Measurements from ENCODE around the gene WDR87.
A peak's percentile ranks its signal among the peaks of the same experiment; 100 is the strongest.

Gene WDR87

DNA sequence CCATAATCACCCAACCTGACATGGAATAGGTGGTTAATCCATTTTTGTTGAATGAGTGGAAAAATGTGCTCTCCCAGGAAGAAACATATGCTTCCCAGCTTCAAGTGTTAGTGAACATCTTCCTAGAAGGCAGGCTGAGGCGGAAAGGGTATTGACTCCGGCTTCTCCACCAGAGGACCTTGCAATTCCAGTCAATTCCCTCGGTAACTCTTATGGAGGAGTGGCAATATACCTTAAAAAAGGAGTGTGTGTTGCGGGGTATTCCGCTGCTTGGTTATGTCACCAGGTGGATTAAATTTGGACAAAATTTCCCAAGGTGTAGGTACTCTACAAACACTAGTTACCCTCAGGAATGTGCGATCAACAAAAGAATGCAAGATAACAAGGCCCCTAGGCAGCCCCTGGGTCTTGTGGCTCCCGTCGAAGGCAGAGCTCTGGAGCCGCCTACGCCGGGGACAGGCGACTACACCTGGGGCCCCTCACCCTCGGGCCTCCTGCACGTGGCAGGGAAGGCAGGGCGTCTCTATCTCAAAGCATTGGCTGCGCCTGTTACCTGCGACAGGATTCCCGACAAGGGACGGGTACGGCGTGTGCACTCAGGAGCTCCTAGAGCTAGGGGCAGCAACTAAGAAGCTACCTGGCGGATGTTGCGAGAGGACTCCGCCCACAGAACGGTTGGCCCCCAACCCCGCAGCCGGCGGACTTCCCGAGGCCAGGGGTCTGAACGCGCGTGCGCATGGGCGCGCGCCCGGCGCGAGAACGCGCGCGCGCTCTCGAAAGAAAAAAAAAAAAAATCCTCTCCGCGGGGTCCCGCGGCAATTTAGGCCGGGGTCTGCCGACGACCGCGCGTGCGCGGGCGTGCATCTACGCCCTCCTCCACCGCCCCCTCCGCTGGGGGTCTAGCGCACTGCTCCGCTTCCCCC lies at the start of gene WDR87:
TSS of gene WDR87 (minus strand) at position 649 of the 923 bp plus-strand sequence. CDS start 8,355 bp downstream, outside the sequence.
- no peaks in the 10 kb centered on the region for H3K36me3 ChIP-seq (ENCODE audit: insufficient read depth)
- H4K20me1 ChIP-seq (ENCODE audit: insufficient read depth): no peaks in the 10 kb centered on the region
- peak within 1 kb of the TSS; percentile 64 for H3K9ac ChIP-seq
- H3K4me1 ChIP-seq (ENCODE audit: low read depth, poor library complexity, severe bottlenecking): peaks cover 4% of the 10 kb centered on the region
- peak within 1 kb of the TSS; percentile 23; the same call in 1 of the 2 replicates for H3K27ac ChIP-seq
- TF ChIP-seq, protein P1, sequence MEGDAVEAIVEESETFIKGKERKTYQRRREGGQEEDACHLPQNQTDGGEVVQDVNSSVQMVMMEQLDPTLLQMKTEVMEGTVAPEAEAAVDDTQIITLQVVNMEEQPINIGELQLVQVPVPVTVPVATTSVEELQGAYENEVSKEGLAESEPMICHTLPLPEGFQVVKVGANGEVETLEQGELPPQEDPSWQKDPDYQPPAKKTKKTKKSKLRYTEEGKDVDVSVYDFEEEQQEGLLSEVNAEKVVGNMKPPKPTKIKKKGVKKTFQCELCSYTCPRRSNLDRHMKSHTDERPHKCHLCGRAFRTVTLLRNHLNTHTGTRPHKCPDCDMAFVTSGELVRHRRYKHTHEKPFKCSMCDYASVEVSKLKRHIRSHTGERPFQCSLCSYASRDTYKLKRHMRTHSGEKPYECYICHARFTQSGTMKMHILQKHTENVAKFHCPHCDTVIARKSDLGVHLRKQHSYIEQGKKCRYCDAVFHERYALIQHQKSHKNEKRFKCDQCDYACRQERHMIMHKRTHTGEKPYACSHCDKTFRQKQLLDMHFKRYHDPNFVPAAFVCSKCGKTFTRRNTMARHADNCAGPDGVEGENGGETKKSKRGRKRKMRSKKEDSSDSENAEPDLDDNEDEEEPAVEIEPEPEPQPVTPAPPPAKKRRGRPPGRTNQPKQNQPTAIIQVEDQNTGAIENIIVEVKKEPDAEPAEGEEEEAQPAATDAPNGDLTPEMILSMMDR (conservative IDR thresholded peaks at IDR 0.05; ENCODE audit: low read depth, low read length): no peak
- H2AFZ ChIP-seq (ENCODE audit: low read depth): peak within 1 kb of the TSS; percentile 97
- no peak within 1 kb of the TSS for H3K4me3 ChIP-seq (IDR thresholded peaks at IDR 0.05; ENCODE audit: insufficient read depth, low read depth, low read length)
- no peaks in the 10 kb centered on the region for H3K27me3 ChIP-seq (ENCODE audit: insufficient read depth, low read depth)
- peak within 1 kb of the TSS; percentile 66 for H3K4me2 ChIP-seq
- 0 out of 2 replicates have a peak, but pooled peaks cover 5% of the 10 kb centered on the region for H3K79me2 ChIP-seq (ENCODE audit: insufficient read depth, low read depth)

DNA sequence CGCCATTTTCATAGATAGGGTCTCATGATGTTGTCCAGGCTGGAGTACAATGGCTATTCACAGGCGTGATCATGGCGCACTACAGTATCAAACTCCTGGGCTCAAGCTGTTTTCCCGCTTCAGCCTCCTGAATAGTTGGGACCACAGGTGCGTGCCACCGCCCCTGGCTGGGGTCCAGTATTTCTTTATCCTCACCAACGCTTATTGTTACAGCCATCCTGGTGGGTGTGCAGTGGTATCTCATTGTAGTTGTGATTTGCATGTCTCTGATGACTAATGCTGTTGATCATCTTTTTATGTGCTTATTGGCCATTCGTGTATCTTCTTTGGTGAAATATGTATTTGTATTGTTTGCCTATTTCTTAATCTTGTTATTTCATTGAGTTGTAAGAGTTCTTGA lies 49.6 kb upstream of the WDR87 start:
- H3K27me3 ChIP-seq (ENCODE audit: insufficient read depth, low read depth): no peaks in the 10 kb centered on the region
- H3K4me1 ChIP-seq (ENCODE audit: low read depth, poor library complexity, severe bottlenecking): no peaks in the 10 kb centered on the region
- no peak overlapping the region for H3K4me3 ChIP-seq (IDR thresholded peaks at IDR 0.05; ENCODE audit: insufficient read depth, low read depth, low read length)
- H3K27ac ChIP-seq: no peak overlapping the region
- no peaks in the 10 kb centered on the region for H3K79me2 ChIP-seq (ENCODE audit: insufficient read depth, low read depth)
- H2AFZ ChIP-seq (ENCODE audit: low read depth): no peak overlapping the region
- no peaks in the 10 kb centered on the region for H4K20me1 ChIP-seq (ENCODE audit: insufficient read depth)
- H3K36me3 ChIP-seq (ENCODE audit: insufficient read depth): no peaks in the 10 kb centered on the region
- no peak overlapping the region for H3K9ac ChIP-seq
- no peak overlapping the region for H3K4me2 ChIP-seq
- TF ChIP-seq, protein P1 (conservative IDR thresholded peaks at IDR 0.05; ENCODE audit: low read depth, low read length): no peak

DNA sequence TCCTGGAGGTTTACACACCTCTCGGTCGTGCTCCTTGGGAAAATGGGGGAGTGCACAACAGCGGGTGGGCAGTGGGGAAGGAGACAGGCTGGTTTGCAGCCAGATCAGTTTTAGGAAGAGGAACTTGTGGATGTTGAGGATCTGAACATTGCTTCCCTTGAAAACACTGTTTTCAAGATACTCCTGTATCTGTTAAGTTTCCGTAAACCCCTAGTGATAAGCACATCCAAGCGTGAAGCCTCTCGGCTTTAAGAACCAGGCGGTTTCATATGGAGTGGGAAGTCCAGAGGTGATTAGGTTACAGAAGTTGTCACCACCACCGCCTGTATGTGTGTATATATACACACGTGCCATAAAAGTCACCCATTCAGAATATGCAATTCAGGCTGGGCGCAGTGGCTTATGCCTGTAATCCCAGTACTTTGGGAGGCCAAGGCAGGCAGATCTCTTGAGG lies 48.1 kb upstream of the WDR87 start:
- no peaks in the 10 kb centered on the region for H3K79me2 ChIP-seq (ENCODE audit: insufficient read depth, low read depth)
- H3K27ac ChIP-seq: no peak overlapping the region
- no peak overlapping the region for H3K4me3 ChIP-seq (IDR thresholded peaks at IDR 0.05; ENCODE audit: insufficient read depth, low read depth, low read length)
- no peak overlapping the region for H3K4me2 ChIP-seq
- no peaks in the 10 kb centered on the region for H3K4me1 ChIP-seq (ENCODE audit: low read depth, poor library complexity, severe bottlenecking)
- no peak overlapping the region for H2AFZ ChIP-seq (ENCODE audit: low read depth)
- H3K36me3 ChIP-seq (ENCODE audit: insufficient read depth): no peaks in the 10 kb centered on the region
- no peak overlapping the region for H3K9ac ChIP-seq
- no peaks in the 10 kb centered on the region for H4K20me1 ChIP-seq (ENCODE audit: insufficient read depth)
- H3K27me3 ChIP-seq (ENCODE audit: insufficient read depth, low read depth): no peaks in the 10 kb centered on the region
- TF ChIP-seq, protein P1 (conservative IDR thresholded peaks at IDR 0.05; ENCODE audit: low read depth, low read length): no peak

DNA sequence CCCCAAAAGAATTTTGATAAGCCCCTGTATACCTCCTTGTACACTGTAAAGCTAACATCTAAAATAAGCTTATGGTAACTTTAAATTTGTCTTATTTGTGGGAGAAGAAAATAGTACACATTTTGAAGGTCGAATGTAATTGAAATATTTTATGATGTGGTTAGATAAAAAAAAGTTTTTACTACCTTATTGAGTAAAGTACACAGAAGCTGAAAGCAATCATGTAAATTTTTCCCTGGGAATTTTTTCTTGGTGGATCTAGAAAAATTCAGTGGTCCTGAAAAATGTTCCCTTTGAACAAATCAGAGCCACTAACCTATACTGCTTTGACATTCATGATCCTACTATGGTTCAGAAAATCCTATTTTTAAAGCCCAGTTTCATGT lies 47.5 kb upstream of the WDR87 start:
- no peak overlapping the region for H3K4me2 ChIP-seq
- H3K79me2 ChIP-seq (ENCODE audit: insufficient read depth, low read depth): no peaks in the 10 kb centered on the region
- no peaks in the 10 kb centered on the region for H3K4me1 ChIP-seq (ENCODE audit: low read depth, poor library complexity, severe bottlenecking)
- H4K20me1 ChIP-seq (ENCODE audit: insufficient read depth): no peaks in the 10 kb centered on the region
- H3K27ac ChIP-seq: no peak overlapping the region
- no peaks in the 10 kb centered on the region for H3K36me3 ChIP-seq (ENCODE audit: insufficient read depth)
- TF ChIP-seq, protein P1 (conservative IDR thresholded peaks at IDR 0.05; ENCODE audit: low read depth, low read length): no peak
- H3K27me3 ChIP-seq (ENCODE audit: insufficient read depth, low read depth): no peaks in the 10 kb centered on the region
- no peak overlapping the region for H3K9ac ChIP-seq
- H3K4me3 ChIP-seq (IDR thresholded peaks at IDR 0.05; ENCODE audit: insufficient read depth, low read depth, low read length): no peak overlapping the region
- no peak overlapping the region for H2AFZ ChIP-seq (ENCODE audit: low read depth)

Measured in KMS-11 (cell line).